ENCODE data around the gene PIP4K2C.

PIP4K2C gene

GRCh38 chr12:57547288-57548012 lies 43.5 kb upstream of the PIP4K2C start:
- no peak overlapping the region for H2BK15ac ChIP-seq (replicated peaks; ENCODE audit: low read depth)
- no peak overlapping the region for H3K23ac ChIP-seq (ENCODE audit: low read length)
- H3K4ac ChIP-seq (ENCODE audit: low read depth, low read length): no peak overlapping the region
- H3K4me1 ChIP-seq (ENCODE audit: control insufficient read depth, low read depth, low read length): peaks cover 8% of the 10 kb centered on the region
- no peak overlapping the region for H2AK5ac ChIP-seq (ENCODE audit: low read length)
- no peak overlapping the region for H3K56ac ChIP-seq (ENCODE audit: low read length)
- H3K4me3 ChIP-seq (ENCODE audit: low read length): no peak overlapping the region
- H2BK120ac ChIP-seq (ENCODE audit: low read depth, low read length): no peak overlapping the region
- no peak overlapping the region for H3K27ac ChIP-seq (ENCODE audit: low read depth, low read length)
- no peak overlapping the region for H2BK5ac ChIP-seq (ENCODE audit: low read length)
- no peak overlapping the region for H4K5ac ChIP-seq (ENCODE audit: low read length)
- no peak for DNase-seq
- peaks cover 12% of the 10 kb centered on the region for H3K79me2 ChIP-seq (ENCODE audit: control insufficient read depth, insufficient read depth, low read length)
- peaks cover 15% of the 10 kb centered on the region for H3K79me1 ChIP-seq (ENCODE audit: low read length)
- H3K36me3 ChIP-seq (ENCODE audit: control insufficient read depth, insufficient read depth, low read length): no peaks in the 10 kb centered on the region
- H3K27me3 ChIP-seq (ENCODE audit: insufficient read depth, low read length, poor library complexity): peaks cover 2% of the 10 kb centered on the region
- no peak overlapping the region for H3K4me2 ChIP-seq (ENCODE audit: low read length)
- H3K9ac ChIP-seq (ENCODE audit: low read length): no peak overlapping the region
- no peak overlapping the region for H4K8ac ChIP-seq (ENCODE audit: low read depth, low read length)
- no CpG with 5 or more reads among the region's 9 CpGs for WGBS (ENCODE audit: extremely low coverage, insufficient coverage, low lambda C conversion rate)
- H3K18ac ChIP-seq (ENCODE audit: low read length): no peak overlapping the region

- Histone ChIP-seq H3K4me3 (ENCODE audit: low read length) (no peak overlapping the region), H3K4ac (ENCODE audit: low read depth, low read length) (no peak overlapping the region), H3K56ac (ENCODE audit: low read length) (no peak overlapping the region), H3K27me3 (ENCODE audit: insufficient read depth, low read length, poor library complexity) (peaks cover 2% of the 10 kb centered on the region), H2BK15ac (replicated peaks; ENCODE audit: low read depth) (no peak overlapping the region), H4K8ac (ENCODE audit: low read depth, low read length) (no peak overlapping the region), H2BK5ac (ENCODE audit: low read length) (no peak overlapping the region), H2BK120ac (ENCODE audit: low read depth, low read length) (no peak overlapping the region), H3K23ac (ENCODE audit: low read length) (no peak overlapping the region), H3K79me1 (ENCODE audit: low read length) (peaks cover 15% of the 10 kb centered on the region), H2AK5ac (ENCODE audit: low read length) (no peak overlapping the region), H3K27ac (ENCODE audit: low read depth, low read length) (no peak overlapping the region), H3K36me3 (ENCODE audit: control insufficient read depth, insufficient read depth, low read length) (no peaks in the 10 kb centered on the region), H3K9ac (ENCODE audit: low read length) (no peak overlapping the region), H4K5ac (ENCODE audit: low read length) (no peak overlapping the region), H3K18ac (ENCODE audit: low read length) (no peak overlapping the region), H3K4me1 (ENCODE audit: control insufficient read depth, low read depth, low read length) (peaks cover 8% of the 10 kb centered on the region), H3K79me2 (ENCODE audit: control insufficient read depth, insufficient read depth, low read length) (peaks cover 12% of the 10 kb centered on the region), H3K4me2 (ENCODE audit: low read length) (no peak overlapping the region)
- 100% methylated on average over 2 of the region's 2 CpGs for WGBS (ENCODE audit: extremely low coverage, insufficient coverage, low lambda C conversion rate)
- DNase-seq: no peak
These were observed 43.0 kb upstream of the PIP4K2C start for GRCh38 chr12:57548013-57548315.

GRCh38 chr12:57548488-57548887 lies 42.5 kb upstream of the PIP4K2C start:
- Histone ChIP-seq H2AK5ac (ENCODE audit: low read length) (no peak overlapping the region), H2BK120ac (ENCODE audit: low read depth, low read length) (no peak overlapping the region), H3K4me1 (ENCODE audit: control insufficient read depth, low read depth, low read length) (peaks cover 8% of the 10 kb centered on the region), H4K8ac (ENCODE audit: low read depth, low read length) (no peak overlapping the region), H3K79me2 (ENCODE audit: control insufficient read depth, insufficient read depth, low read length) (peaks cover 12% of the 10 kb centered on the region), H3K56ac (ENCODE audit: low read length) (no peak overlapping the region), H3K4me3 (ENCODE audit: low read length) (no peak overlapping the region), H3K27me3 (ENCODE audit: insufficient read depth, low read length, poor library complexity) (peaks cover 2% of the 10 kb centered on the region), H4K5ac (ENCODE audit: low read length) (no peak overlapping the region), H3K18ac (ENCODE audit: low read length) (no peak overlapping the region), H2BK5ac (ENCODE audit: low read length) (no peak overlapping the region), H3K36me3 (ENCODE audit: control insufficient read depth, insufficient read depth, low read length) (no peaks in the 10 kb centered on the region), H3K23ac (ENCODE audit: low read length) (no peak overlapping the region), H3K79me1 (ENCODE audit: low read length) (peaks cover 15% of the 10 kb centered on the region), H3K4ac (ENCODE audit: low read depth, low read length) (no peak overlapping the region), H2BK15ac (replicated peaks; ENCODE audit: low read depth) (no peak overlapping the region), H3K4me2 (ENCODE audit: low read length) (no peak overlapping the region), H3K9ac (ENCODE audit: low read length) (no peak overlapping the region), H3K27ac (ENCODE audit: low read depth, low read length) (no peak overlapping the region)
- no CpG with 5 or more reads among the region's 2 CpGs for WGBS (ENCODE audit: extremely low coverage, insufficient coverage, low lambda C conversion rate)
- DNase-seq: no peak

DNA sequence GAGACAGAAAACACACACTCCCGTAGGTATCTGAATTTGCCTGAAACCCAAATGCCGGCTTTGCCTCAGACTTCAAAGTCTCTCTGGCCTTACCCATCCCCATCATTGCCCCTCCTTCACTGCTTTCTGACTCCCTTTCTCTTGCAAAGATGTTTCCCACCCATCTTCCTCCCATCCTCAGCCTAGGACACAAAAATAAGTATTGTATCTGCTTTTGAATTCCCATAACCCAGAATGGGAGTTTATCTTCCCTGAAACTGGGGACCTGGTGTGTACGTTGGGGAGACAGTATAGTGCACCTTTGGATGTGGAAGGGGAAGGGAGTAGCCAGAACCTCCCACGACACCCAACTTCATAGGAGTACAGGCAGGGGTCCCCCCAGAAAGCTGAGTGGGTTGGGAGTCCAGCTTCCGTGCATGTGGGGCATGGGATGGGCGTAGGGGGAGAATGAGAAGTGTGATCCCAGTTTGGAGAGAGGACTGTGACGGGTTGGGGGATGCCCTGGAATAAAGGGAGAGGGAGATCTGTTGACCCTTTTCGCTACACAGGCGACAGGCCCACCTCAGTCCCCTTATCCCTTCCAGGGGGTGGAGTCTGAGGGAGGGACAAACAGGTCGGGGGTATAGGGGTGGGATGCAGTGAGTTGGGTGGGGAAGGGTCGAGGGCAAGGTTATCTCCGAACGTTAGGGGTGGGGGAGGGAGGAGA lies 41.6 kb upstream of the PIP4K2C start:
- H4K5ac ChIP-seq (ENCODE audit: low read length): no peak overlapping the region
- peak overlapping the region; percentile 15 for H3K4me3 ChIP-seq (ENCODE audit: low read length)
- H3K27ac ChIP-seq (ENCODE audit: low read depth, low read length): no peak overlapping the region
- peaks cover 15% of the 10 kb centered on the region for H3K79me1 ChIP-seq (ENCODE audit: low read length)
- H3K27me3 ChIP-seq (ENCODE audit: insufficient read depth, low read length, poor library complexity): peaks cover 2% of the 10 kb centered on the region
- H3K4me1 ChIP-seq (ENCODE audit: control insufficient read depth, low read depth, low read length): peaks cover 8% of the 10 kb centered on the region
- WGBS (ENCODE audit: extremely low coverage, insufficient coverage, low lambda C conversion rate): no CpG with 5 or more reads among the region's 13 CpGs
- no peak overlapping the region for H3K23ac ChIP-seq (ENCODE audit: low read length)
- peak overlapping the region; percentile 76 for H3K56ac ChIP-seq (ENCODE audit: low read length)
- H2BK120ac ChIP-seq (ENCODE audit: low read depth, low read length): no peak overlapping the region
- H3K79me2 ChIP-seq (ENCODE audit: control insufficient read depth, insufficient read depth, low read length): peaks cover 12% of the 10 kb centered on the region
- H3K4ac ChIP-seq (ENCODE audit: low read depth, low read length): no peak overlapping the region
- peak overlapping the region; percentile 38 for H2AK5ac ChIP-seq (ENCODE audit: low read length)
- H3K18ac ChIP-seq (ENCODE audit: low read length): no peak overlapping the region
- no peak overlapping the region for H2BK5ac ChIP-seq (ENCODE audit: low read length)
- H4K8ac ChIP-seq (ENCODE audit: low read depth, low read length): no peak overlapping the region
- DNase-seq: no peak
- H3K36me3 ChIP-seq (ENCODE audit: control insufficient read depth, insufficient read depth, low read length): no peaks in the 10 kb centered on the region
- peak overlapping the region; percentile 55 for H3K9ac ChIP-seq (ENCODE audit: low read length)
- H3K4me2 ChIP-seq (ENCODE audit: low read length): peak overlapping the region; percentile 50
- H2BK15ac ChIP-seq (replicated peaks; ENCODE audit: low read depth): no peak overlapping the region

GRCh38 chr12:57549909-57550640 lies 40.9 kb upstream of the PIP4K2C start, which contains the start of gene KIF5A:
KIF5A (plus strand) TSS chr12:57550044; CDS start chr12:57550272, 228 bp downstream.
- WGBS (ENCODE audit: extremely low coverage, insufficient coverage, low lambda C conversion rate): no CpG with 5 or more reads among the region's 52 CpGs
- Histone ChIP-seq H3K36me3 (ENCODE audit: control insufficient read depth, insufficient read depth, low read length) (no peaks in the 10 kb centered on the region), H3K4me1 (ENCODE audit: control insufficient read depth, low read depth, low read length) (peaks cover 8% of the 10 kb centered on the region), H3K27ac (ENCODE audit: low read depth, low read length) (no peak within 1 kb of the TSS), H3K4me2 (ENCODE audit: low read length) (peak within 1 kb of the TSS; percentile 50), H2BK5ac (ENCODE audit: low read length) (no peak within 1 kb of the TSS), H2BK120ac (ENCODE audit: low read depth, low read length) (no peak within 1 kb of the TSS), H3K56ac (ENCODE audit: low read length) (peak within 1 kb of the TSS; percentile 81), H4K5ac (ENCODE audit: low read length) (no peak within 1 kb of the TSS), H2AK5ac (ENCODE audit: low read length) (peak within 1 kb of the TSS; percentile 38), H3K79me2 (ENCODE audit: control insufficient read depth, insufficient read depth, low read length) (peaks cover 8% of the 10 kb centered on the region), H3K27me3 (ENCODE audit: insufficient read depth, low read length, poor library complexity) (peaks cover 2% of the 10 kb centered on the region), H3K18ac (ENCODE audit: low read length) (no peak within 1 kb of the TSS), H3K23ac (ENCODE audit: low read length) (no peak within 1 kb of the TSS), H3K79me1 (ENCODE audit: low read length) (peaks cover 11% of the 10 kb centered on the region), H3K4ac (ENCODE audit: low read depth, low read length) (no peak within 1 kb of the TSS), H3K4me3 (ENCODE audit: low read length) (peak within 1 kb of the TSS; percentile 60), H3K9ac (ENCODE audit: low read length) (peak within 1 kb of the TSS; percentile 55), H4K8ac (ENCODE audit: low read depth, low read length) (no peak within 1 kb of the TSS), H2BK15ac (replicated peaks; ENCODE audit: low read depth) (no peak within 1 kb of the TSS)
- DNase-seq: peak; percentile 48

Measured in mesendoderm (in vitro differentiated cells).